ENCODE data around the gene BTBD16. TPM values are rescaled to one million over a fixed set of nuclear protein-coding genes. Genes with fewer than 3 reads are reported as not detected.

Gene BTBD16
- total and polyA plus RNA-seq, 9 donors = 0.42 to 1.8 TPM; not detected in 7

- 90 to 97% (median 94%) methylated on average over 1 of the region's 1 CpG for WGBS, 3 donors
- Histone ChIP-seq H3K4me3 (no peak overlapping the region), H3K36me3 (no peaks in the 10 kb centered on the region), H3K4me1 (ENCODE audit: insufficient read depth) (no peaks in the 10 kb centered on the region), H3K9me3 (no peaks in the 10 kb centered on the region), H3K27ac (no peak overlapping the region), H3K27me3 (no peaks in the 10 kb centered on the region)
- no peak for TF ChIP-seq POLR2A (IDR thresholded peaks at IDR 0.05)
- no peak for TF ChIP-seq EP300 (IDR thresholded peaks at IDR 0.05)
- TF ChIP-seq CTCF (IDR thresholded peaks at IDR 0.05) = no peak
- DNase-seq = no peak
- intact Hi-C loops (cut with DNase I) = no loop called here
Observed at GRCh38 chr10:122361046-122361445, 90.0 kb downstream of the BTBD16 start.

DNA sequence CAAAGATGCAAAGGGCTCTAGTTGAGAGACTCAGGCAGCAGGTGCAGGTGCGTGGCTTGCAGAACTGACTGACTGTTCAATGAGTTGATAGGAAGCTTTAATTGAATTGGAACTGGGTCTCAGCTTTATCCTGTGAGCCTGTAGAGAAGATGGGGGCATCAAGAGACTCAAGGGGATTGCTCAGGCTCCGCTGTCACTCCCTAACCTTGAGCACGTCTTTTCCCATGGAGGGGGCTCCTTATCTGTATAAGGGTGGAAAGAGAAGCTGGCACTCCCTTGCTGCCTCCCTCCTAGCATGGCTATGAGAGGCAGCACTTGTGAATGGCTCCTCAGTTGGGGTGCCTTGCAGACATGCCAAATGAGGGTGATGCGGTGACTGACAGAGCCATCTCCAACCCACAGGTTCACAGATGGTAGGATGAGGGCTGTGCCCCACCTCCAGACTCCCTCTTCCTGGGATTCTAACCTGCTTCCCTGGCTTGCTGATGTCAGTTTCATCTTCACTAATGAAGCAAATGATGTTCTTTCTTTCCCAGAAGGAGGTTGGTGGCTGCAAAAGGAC lies 91.0 kb downstream of the BTBD16 start:
- H3K27ac ChIP-seq = no peak overlapping the region
- no peaks in the 10 kb centered on the region for H3K4me1 ChIP-seq (ENCODE audit: insufficient read depth)
- H3K36me3 ChIP-seq = no peaks in the 10 kb centered on the region
- DNase-seq = no peak
- no peaks in the 10 kb centered on the region for H3K27me3 ChIP-seq
- 73 to 85% (median 77%) methylated on average over 4 of the region's 4 CpGs for WGBS, 3 donors
- TF ChIP-seq CTCF (IDR thresholded peaks at IDR 0.05) = no peak
- TF ChIP-seq EP300 (IDR thresholded peaks at IDR 0.05) = no peak
- no peak for TF ChIP-seq POLR2A (IDR thresholded peaks at IDR 0.05)
- H3K9me3 ChIP-seq = no peaks in the 10 kb centered on the region
- H3K4me3 ChIP-seq = no peak overlapping the region
- intact Hi-C loops (cut with DNase I) = no loop called here

DNA sequence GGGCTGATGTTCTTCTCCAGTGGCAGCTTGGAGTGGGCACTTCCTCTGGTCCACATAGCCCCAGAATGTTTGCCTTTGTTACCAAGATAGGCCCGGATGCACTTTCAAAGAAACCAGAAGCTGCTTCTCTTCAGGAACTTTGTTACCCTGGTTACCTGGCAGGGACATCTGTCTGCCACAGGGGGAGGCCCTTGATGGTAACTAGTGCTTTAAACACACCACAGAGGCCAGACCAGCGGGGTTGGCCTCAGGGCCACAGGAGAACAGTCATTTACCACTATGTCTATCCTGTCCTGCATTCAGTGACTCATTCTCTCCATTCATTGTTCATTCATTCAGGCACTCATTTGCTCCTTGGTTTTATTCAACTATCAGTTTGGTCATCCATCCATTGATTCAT lies 91.5 kb downstream of the BTBD16 start:
- H3K4me3 ChIP-seq = no peak overlapping the region
- no peaks in the 10 kb centered on the region for H3K9me3 ChIP-seq
- no peak for TF ChIP-seq POLR2A (IDR thresholded peaks at IDR 0.05)
- TF ChIP-seq EP300 (IDR thresholded peaks at IDR 0.05) = no peak
- TF ChIP-seq CTCF (IDR thresholded peaks at IDR 0.05) = no peak
- no peaks in the 10 kb centered on the region for H3K27me3 ChIP-seq
- no peaks in the 10 kb centered on the region for H3K4me1 ChIP-seq (ENCODE audit: insufficient read depth)
- intact Hi-C loops (cut with DNase I) = no loop called here
- no peak overlapping the region for H3K27ac ChIP-seq
- no peak for DNase-seq
- WGBS, 3 donors = 39 to 41% (median 41%) methylated on average over 2 of the region's 2 CpGs
- no peaks in the 10 kb centered on the region for H3K36me3 ChIP-seq

DNA sequence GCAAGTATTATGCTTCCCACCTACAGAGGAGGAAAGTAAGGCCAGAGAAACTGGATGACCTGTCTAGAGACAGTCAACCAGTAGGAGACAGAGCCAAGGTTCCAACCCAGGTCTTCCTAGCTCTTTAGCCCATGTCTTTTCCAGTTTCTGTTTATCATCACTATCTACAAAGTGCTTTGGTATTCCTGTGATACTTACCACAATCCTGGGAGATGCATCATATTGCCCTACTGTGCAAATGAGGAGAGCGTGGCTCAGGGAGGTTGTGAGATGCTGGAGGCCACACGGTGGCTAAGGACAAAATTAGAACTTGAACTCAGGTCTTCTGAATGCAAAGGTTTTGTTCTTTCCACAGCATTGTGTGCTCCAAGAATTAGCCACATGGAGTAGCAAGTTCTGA lies 92.2 kb downstream of the BTBD16 start:
- Histone ChIP-seq H3K4me3 (no peak overlapping the region), H3K4me1 (ENCODE audit: insufficient read depth) (no peaks in the 10 kb centered on the region), H3K27ac (no peak overlapping the region), H3K27me3 (no peaks in the 10 kb centered on the region), H3K9me3 (no peaks in the 10 kb centered on the region), H3K36me3 (no peaks in the 10 kb centered on the region)
- no peak for TF ChIP-seq EP300 (IDR thresholded peaks at IDR 0.05)
- TF ChIP-seq POLR2A (IDR thresholded peaks at IDR 0.05) = no peak
- TF ChIP-seq CTCF (IDR thresholded peaks at IDR 0.05) = no peak
- intact Hi-C loops (cut with DNase I) = no loop called here
- WGBS, 3 donors = 91 to 92% (median 92%) methylated on average over 2 of the region's 2 CpGs
- DNase-seq = no peak

Measured in ovary (tissue), 9 donors.